Inflammatory macrophage treated with lipopolysaccharide for 1 hour (primary cell): ENCODE measurements around the gene SNAPC4.
A peak's percentile ranks its signal among the peaks of the same experiment; 100 is the strongest.

Experiments
- DNase-seq, 2 donors: peaks; one replicate each; pipeline ENCODE4 v3.0.0-alpha.2; 2020 to 2022

Gene SNAPC4

DNA sequence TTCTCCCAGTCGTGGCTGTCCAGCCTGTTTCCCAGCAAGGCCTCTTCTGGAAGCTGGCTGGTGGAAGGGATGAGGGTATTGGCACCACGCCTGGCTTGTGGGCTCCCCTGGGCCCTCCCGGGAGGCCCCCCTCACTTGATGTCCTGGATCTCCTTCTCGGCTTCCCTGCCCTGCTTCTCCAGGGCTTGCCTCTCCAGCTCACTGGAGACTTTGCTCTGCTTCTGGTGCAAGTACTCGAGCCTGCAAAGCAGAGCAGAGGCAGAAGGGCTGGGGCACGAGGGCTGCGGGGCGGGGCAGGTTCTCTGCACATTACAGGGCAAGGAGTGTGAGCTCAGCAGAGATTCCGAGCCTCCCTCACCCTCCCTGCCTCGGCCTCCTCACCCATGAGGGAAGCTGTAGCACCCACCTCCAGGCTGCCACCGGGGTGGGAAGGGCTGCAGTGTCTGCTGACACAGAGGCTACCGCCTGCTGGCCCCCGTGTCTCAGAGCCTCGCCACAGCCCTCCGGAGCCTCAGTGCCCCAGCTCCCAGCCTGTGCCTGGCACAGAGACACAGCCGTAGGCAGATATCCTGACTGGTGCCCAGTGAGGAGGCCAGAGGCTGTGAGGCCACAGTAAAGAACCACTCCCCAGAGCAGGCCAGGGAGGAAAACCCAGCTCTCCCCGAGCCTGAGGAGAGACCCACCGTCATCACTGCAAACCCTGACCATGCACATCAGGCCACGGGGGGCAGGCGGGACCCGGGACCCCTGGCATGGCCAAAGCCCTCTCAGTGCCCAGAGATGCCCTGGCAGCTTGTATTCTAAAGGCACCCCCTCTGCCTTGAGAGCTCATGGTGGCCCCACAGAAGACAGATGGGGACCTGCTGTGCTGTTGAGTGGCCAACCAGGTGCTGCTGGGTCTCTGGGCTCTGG lies 7.2 kb downstream of the SNAPC4 start:
- no peak for DNase-seq

DNA sequence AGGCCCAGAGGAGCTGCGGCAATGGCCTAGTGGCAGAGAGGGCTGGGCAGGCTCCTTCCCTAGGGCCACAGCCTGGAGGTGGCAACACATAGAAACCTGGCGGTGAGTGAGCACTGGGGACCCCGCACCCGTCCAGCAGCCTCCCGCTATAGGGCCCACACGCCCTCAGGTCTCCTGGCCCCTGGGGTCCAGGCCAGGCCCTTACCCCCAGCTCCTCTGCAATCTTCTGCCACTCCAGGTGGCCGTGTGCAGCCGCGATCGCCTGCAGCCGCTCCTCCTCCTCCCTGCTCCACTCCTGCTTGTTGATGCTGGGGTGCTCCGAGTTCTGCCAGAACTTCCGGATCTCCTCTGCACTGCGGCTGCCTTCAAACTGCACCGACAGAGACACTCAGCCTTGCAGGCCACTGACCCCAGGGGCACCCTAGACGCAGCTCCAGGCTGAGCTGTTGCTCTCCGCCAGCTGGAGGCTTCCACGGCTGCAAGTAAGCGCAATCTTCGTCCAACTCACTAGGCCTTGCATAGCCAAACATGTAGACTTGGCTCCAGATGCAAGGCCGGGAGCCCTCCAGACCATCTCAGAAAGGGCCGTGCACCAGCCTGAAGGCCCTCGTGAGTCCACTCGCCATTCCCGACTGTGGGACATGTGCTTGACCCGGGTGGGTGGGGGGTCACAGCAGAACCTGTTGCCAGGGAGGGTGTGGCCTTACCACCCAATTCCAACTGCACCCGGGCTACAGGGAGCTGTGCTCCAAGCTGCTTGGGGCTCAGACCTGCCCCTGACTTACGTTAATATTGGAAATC lies 8.0 kb downstream of the SNAPC4 start:
- no peak for DNase-seq

DNA sequence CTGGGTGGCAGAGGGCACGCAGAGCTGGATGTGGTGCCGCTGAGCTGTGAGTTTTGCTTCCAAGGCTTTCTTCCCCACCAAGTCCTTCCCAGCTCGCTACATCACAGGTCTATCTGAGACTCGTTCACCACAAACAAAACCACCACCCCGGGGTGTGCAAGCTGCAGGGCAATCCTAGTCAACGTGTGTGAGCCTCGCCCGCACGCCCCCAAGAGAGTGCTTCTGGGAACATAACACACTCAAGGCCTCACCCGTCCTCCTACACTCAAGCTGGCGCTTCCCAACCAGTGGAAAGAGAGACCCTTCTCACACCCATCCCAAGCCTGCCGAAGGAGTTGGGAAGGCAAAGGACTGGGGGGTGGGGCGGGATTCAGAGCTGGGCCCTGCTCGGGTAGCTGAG lies 10.6 kb downstream of the SNAPC4 start:
- no peak for DNase-seq

DNA sequence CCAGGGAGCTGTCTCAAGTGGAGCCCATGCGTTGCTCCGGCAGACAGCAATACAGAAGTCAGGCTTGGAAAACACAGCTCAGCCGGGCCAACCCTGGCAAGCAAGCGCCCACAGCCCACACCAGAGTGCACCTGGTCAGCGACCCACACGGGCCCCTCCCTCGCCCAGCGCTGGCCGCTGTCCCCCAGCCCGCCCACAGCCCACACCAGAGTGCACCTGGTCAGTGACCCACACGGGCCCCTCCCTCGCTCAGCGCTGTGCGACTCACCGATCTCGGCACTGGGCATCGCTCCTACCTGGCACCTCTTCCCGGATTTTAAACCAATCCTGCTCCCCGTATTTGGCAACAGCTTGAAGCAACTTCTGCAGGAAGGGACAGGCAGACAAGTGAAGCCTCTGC lies 12.8 kb downstream of the SNAPC4 start:
- no peak for DNase-seq

DNA sequence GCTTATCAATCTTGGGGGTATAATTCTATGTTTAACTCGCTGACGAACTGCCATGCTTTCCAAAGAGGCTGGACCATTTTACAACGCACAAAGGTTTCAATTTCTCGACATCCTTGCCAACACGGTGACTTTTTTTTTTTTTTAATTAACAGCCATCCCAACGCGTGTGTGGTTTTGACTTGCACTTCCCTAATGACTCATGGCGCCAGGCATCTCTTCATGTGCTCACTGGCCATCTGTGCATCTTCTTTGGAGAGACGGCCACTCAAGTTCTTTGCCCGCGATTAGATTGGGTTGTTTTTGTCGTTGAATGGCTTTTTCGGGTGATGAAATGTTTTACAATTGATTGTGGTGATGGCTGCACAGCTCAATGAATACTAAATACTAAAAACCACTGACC lies 14.0 kb downstream of the SNAPC4 start:
- peak in 1 of 2 donors; percentile 9 for DNase-seq

DNA sequence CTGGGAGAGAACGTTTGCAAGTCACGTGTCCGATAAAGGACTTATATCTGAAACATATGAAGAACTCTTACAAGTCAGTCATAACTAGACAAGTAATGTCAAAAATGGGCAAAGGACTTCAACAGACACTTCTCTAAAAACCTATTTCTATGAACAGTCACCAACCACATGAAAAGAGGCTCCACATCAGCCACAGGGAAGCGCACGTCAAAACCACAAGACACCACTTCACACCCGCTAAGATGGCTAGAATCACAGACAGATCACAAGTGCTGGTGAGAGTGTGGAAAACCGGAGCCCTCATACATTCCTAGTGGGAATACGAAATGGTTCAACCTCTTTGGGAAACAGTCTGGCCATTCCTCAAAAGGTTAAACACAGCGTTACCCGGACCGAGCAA lies 15.0 kb downstream of the SNAPC4 start:
- no peak for DNase-seq

DNA sequence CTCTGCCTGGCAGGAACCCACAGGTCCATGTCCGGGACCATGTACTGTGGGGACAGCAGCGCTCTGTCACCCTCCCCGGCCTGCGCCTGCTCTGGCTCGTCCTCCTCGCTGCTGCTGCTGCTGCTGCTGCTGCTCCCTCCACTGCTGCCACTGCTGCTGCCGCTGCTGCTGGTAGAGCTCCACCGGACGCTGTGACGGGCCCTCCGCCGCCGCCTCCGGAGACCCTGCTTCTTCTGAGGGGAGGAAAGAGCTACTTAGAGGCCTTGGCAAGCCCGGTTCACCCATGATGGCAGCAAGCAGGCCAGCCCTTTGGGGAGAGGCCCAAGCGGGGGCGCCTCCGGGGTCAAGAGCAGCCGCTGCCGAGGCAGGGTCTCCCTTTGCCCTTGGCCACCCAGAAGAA lies 16.5 kb downstream of the SNAPC4 start:
- no peak for DNase-seq

DNA sequence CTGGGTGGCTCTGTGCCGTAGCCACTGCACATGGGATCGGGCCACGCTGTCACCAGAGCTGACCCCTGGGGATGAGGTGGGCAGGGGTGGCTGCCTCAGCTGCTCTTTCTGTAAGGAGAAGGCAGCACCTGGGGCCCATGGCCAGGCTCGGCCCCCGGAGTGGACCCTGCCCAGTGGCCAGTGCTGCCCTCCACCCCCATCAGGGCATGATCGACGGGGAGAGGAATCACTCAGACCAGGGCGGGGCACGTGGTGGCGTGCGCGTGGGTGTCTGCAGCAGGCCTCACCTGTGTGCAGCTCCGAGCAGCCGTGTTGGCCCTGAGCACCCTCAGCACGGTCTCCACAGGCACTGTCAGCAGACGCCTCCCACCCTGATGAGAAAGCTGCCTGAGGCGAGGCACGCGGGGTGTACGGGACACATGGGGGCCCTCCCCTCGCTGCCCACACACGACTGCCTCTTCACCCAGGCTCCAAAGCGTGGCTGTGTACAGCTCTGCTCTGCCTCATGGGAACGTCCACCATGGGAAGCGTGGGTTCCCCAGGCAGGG lies 17.9 kb downstream of the SNAPC4 start:
- no peak for DNase-seq

DNA sequence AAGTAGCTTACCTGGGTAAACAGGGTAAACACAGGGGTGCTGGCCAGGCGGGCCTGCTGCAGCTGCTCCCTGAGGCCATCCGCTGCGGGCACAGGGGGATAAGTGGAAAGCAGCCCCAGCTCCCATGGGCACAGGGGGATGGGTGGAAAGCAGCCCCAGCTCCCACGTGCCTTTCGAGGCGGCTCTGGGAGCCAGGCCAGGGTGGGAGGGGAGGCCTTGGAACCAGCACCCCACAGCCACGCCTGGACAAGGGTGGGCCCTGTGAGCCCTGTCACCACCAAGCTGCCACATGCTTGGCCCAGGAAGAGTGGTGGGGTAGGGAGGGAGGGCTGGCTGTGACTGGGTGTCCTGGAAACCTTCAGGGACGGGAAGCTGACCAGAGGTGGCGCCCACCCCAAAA lies 18.7 kb downstream of the SNAPC4 start:
- DNase-seq = no peak

DNA sequence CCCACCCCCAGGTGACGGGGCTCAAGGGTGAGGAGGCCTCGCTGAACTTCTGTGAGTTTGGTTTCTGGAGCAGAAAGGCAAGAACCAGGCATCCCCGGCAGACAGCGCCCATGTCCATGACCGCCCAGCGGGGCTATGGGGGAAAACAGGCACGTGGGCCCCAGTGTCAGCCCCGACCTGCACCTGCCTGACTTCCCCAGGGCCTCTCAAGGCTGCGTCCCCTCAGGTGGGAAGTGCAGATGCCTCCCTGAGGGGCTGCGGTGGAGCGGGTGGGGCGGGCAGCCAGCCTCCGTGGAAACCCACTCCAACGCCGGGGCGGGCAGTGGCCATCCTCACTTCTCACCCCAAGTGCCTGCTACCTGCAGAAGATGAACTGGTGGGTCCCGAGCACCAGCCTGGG lies 19.6 kb downstream of the SNAPC4 start:
- no peak for DNase-seq

DNA sequence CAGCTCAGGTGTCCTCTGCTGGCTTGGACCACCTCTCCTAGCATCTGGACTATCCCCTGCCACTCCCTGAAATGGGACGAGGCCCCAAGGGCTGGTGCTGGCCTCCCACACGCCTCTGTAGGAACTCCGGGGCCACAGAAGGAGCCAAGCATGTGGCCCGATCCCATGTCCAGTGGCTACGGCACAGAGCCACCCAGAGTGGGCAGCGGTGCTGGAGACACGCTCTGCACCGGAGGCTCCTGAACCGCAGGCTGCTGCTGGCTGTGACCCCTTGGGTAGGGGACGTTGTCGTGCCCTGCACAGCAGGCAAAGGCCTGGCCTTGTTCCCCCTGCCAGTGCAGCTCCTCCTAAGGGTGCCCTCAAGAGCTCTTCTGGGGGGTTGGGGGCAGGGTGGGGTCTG lies 20.1 kb downstream of the SNAPC4 start:
- DNase-seq = no peak

DNA sequence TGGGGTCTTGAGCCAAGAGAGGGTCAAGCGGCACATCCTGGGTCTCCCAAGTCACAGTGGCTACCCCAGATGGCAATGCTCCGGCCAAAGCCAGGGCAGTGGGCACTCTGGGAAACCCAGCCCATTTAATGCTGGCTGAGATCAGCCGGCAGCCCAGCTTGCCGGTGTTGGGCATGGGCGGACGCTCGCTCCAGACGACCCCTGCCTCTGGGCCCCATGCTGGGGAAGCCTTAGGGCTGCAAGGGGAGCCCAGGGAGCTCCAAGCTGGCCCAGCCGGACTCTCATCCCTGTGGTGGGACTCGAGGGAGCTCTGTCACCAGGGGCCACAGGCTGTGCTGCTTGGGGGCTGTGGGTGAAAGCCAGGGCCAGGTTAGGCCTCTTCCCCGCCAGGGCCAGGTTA lies 20.6 kb downstream of the SNAPC4 start:
- DNase-seq = no peak

DNA sequence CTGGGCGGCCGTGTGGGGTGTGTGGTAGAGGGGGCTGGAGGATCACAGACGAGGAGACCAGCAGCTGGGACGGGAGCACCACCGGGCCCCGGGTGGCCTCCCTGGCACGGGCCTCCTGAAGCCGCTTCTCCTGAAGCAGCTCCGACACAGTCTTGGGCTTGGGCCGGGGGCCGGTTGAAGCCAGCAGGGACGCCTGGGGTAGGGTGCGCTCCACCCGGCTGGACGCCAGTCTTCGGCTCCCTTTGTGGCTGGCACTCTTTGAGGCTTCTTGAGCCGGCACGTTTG lies 21.0 kb downstream of the SNAPC4 start:
- DNase-seq = no peak

DNA sequence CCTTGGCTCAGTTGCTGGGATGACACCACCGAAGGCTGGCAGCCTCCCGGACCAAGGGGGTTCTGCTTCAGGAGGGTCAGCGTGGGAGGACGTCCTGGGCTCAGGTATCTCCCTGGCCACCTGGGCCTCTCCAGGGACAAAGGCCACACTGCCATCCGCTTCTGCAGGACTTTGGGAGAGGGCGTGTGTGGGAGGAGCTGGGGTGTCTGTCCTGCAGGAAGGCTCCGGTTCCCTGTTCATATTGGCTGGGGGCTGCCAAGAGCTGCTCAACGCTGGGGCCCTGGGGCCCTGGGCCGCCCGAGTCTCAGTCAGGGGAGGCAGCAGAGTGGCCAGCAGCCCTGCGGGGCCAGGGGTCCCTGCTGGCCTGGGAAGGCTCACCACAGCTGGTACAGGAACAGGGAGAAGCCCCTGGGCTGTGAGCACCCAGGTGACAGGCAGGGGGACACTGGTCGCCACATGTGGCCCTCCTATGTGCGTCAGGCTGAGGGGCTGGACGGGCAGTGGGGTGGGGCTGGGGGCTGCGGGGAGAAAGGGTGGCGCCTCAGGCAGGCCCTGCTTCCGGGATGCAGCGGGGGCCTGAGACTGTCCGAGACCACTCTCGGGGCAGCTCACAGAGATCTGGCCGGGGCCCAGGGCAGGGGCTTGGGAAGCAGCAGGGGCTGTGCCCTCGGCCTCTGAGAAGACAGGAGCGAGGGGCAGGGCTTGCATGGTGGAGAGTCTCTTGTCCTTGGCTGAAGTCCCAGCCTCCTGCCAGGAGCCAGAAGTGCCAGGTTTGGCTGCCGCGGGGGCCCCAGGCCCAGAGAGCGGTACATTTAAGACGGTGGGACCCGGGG lies 21.6 kb downstream of the SNAPC4 start:
- DNase-seq = no peak

DNA sequence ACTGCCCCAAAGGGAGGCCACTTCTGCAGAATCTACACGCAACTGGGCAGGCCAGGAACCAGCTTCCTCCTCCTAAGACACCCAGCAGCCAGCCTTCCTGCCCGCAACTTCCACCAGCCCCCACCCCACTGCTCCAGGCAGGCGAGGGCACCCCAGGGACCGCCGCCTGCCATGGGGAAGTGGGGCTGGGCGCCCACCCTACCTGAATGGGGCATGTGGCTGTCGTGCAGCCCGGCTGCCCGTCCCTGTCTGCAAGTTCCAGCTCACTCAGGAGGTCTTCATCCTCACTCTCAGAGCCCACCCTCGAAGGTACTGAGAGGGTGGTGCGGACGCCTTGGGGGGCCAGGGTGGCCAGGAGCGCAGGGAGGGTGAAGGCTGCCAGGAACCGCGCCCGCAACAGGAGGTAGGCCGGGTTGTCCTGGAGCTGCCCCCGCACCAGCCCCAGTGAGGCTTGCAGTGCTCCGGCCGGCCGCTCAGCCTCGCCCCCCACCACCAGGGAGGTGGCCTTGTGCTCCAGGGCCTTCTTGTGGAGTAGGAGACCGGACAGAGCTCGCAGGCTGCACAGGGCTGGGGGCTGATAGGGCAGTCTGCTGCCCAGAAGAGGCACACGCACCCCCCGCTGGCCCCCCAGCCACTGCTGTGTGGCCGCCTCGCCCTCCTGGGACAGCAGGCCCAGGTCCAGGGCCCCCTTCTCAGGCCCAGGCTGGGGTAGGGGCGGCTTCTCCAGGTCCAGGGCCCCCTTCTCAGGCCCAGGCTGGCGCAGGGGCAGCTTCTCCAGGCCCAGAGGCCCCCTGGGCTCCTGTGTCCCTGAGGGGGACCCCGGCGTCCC lies 22.4 kb downstream of the SNAPC4 start:
- peak in 1 of 2 donors; percentile 6 for DNase-seq

DNA sequence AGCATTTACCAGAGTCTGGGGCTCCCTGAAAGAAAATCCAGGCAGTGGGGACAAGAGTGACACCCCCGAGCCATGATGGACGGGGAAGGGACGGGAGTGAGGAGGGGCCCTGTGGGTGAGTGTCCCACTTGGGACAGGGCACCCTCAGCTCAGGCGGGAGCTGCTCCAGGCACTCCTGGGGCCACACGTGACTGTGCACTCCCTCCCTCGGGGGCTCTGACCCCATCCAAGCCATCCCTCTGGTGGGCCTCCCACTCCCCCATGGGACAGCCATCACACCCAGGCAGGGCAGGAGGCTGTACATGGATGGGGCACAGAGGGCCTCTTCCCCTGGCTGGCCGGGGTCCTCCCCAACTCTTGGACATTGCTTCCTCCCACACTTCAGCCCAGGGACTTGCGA lies 23.5 kb downstream of the SNAPC4 start:
- DNase-seq = no peak

DNA sequence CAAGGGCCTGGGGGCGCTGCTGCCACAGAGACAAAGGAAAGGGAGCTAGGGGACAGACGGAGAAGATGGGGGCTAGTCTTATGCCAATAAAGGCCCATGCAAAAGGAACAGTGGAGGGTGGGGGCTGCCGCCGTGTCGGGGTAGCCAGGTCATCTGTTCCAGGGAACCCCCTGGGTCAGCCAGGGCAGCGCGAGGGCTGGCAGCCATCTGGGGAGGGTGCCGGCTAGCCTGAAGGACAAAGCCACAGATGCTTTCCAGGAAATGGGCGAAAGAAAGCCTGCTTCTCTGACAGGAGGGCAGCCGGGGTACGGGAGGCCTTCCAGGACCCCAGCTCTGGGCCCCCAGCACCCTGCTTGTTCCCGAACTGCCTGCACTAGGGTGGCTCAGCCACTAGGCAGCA lies 24.9 kb downstream of the SNAPC4 start:
- DNase-seq = no peak

DNA sequence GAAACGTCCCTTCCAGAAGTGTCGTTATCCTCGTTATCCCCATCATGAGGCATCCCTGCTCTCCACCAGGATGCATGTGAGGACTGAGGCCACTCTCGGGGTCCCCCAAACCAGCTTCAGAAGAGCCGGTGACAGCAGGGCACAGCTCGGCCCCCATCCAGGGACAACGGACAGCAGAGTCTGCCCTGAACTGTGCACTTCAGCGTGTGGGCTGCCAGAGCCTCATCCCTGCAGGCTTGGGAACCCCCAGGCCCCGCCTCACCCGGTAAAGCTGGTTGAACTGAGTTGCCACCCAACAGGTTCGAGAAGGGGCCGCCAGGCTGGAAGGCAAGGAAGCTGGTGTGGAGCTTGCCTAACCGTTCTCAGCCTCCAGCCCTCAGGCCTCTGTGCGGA lies 25.8 kb downstream of the SNAPC4 start:
- no peak for DNase-seq

DNA sequence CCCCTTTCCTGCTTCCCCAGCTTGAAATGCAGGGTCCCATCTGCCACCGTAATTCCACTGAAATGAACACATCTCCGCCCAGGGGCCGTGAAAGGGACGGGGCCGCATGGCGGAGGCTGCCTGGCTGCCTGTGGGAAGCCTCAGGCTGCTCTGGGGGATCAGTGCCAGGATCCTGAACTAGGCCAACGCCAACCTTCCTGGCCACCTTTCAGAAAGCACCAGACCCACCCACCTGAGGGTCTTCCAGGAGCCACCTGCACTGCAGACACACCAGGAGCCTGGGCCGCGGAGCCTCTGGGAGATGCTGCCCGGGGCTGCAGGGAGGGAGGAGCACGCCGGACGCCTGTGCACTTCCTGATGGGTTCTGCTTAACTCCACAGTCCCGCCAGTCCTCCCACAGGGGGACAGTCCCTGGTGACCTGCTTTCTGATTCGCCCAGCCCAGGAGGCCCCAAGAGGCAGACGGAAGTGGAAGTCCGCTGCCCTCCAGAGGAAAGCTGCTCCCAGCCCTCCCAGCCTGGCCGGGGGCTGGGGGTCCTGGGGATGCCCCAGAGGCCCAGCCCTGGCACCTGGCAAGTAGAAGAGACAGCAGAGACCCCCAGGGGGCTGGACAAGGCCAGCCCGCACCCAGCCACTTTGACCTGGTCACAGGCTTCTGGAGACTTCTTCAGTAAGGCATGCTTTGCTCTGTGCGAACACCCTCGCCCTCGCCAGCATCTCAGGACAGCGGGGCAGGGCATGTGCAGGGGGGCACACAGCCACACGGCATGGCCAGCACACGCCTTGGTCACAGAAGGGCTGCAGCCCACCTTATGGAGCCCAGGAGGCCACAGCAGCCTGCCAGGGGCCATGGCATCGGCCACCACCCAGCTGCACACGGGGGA lies 26.4 kb downstream of the SNAPC4 start, which contains the start of gene CARD9:
Gene CARD9 (minus strand): TSS at position 370 of the 883 bp plus-strand sequence. CDS start 1,591 bp downstream, outside the sequence.
- peak; percentile 85 for DNase-seq

DNA sequence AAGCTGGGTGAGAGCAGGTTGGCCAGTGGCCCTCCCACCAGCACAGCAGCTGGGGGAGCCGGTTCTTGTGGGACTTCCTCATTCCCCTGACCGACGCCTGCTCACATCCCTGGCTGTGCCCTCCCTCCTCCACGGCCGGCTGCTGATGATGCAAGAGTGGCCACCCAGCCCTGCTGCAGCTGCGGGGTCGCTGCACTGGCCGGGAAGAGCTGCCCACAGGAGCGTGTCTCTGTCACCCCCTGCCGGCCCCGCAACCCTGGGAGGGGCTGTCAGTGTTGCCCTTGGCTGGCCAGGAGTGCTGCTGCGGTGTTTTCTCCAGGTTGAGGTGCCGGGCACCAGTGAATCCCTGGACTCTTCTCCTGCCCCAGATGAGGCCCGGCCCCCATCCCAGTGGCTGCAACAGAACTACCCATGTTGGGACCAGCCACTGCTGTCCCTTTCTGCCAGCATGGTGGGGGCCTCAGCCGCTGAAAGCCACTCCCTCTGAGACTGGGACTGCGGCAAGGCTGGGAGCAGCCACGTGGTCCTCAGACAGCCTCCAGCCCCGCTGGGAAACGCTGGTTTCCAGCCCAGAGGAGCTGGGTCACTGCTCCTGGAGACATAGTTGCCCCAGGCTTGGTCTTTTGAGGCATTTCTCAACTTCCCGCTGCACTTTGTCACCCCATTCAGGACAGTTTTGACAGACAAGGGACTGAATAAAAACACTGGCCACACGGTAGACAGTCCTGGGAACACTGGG lies 27.2 kb downstream of the SNAPC4 start:
- peak; percentile 78 to 80 for DNase-seq
